Neuronal stem cell (in vitro differentiated cells): ENCODE measurements around the gene HMCN1.

ENCODE experiments used
- DNase-seq: peaks from one replicate; pipeline ENCODE4 v3.0.0-alpha.2; 2013; ENCODE audit warnings: low spot score
- H2AFZ ChIP-seq: one replicate; pipeline ENCODE4 v1.6.1; 2013; ENCODE audit warnings: mild to moderate bottlenecking, low read length, inconsistent platforms
- H2AK5ac ChIP-seq: 2 replicates; pipeline ENCODE4 v1.6.1; 2013; ENCODE audit warnings: low read depth, mild to moderate bottlenecking, inconsistent platforms, low read length, moderate library complexity, mixed read lengths
- H2BK120ac ChIP-seq: 2 replicates; pipeline ENCODE4 v1.6.1; 2013; ENCODE audit warnings: low read depth, mild to moderate bottlenecking, inconsistent platforms, low read length, moderate library complexity, mixed read lengths
- H2BK12ac ChIP-seq: one replicate; pipeline ENCODE4 v1.6.1; 2013; ENCODE audit warnings: low read length, inconsistent platforms
- H2BK15ac ChIP-seq: 2 replicates; pipeline ENCODE4 v1.6.1; 2013; ENCODE audit warnings: mild to moderate bottlenecking, low read length, inconsistent platforms, mixed read lengths
- H2BK5ac ChIP-seq: one replicate; pipeline ENCODE4 v1.6.1; 2013; ENCODE audit warnings: inconsistent platforms, mild to moderate bottlenecking, low read length, moderate library complexity
- H3K14ac ChIP-seq: one replicate; pipeline ENCODE4 v1.6.1; 2013; ENCODE audit warnings: low read length, inconsistent platforms
- H3K18ac ChIP-seq: 2 replicates; pipeline ENCODE4 v1.6.1; 2013; ENCODE audit warnings: low read length, inconsistent platforms
- H3K23ac ChIP-seq: 2 replicates; pipeline ENCODE4 v1.6.1; 2013; ENCODE audit warnings: low read depth, mild to moderate bottlenecking, mixed read lengths, low read length, inconsistent platforms; ENCODE audit not compliant: poor library complexity
- H3K27ac ChIP-seq: replicated peaks from 3 replicates; pipeline ENCODE4 v1.5.1; 2013; ENCODE audit warnings: low read length, inconsistent platforms
- H3K27me3 ChIP-seq, 3 experiments: 2 replicates each; pipeline ENCODE4 v1.6.1; 2013; ENCODE audit warnings: low read length in 3 of 3, mild to moderate bottlenecking in 2 of 3, inconsistent platforms in 1 of 3, low read depth in 1 of 3, mixed read lengths in 1 of 3, moderate library complexity in 1 of 3; ENCODE audit not compliant: control insufficient read depth in 3 of 3, insufficient read depth in 3 of 3
- H3K36me3 ChIP-seq, 2 donors: replicated peaks in 1 of 2; 2 replicates each; pipeline ENCODE4 v1.6.1; 2013; ENCODE audit warnings: low read length in 2 of 2; ENCODE audit not compliant: control insufficient read depth in 2 of 2, insufficient read depth in 2 of 2
- H3K4ac ChIP-seq: 2 replicates; pipeline ENCODE4 v1.6.1; 2013; ENCODE audit warnings: inconsistent platforms, mild to moderate bottlenecking, low read length, moderate library complexity
- H3K4me1 ChIP-seq, 2 donors: 1 replicate in 1 of 2; 2 replicates in 1 of 2; pipeline ENCODE4 v1.6.1; 2013; ENCODE audit warnings: low read length in 2 of 2, low read depth in 1 of 2; ENCODE audit not compliant: control insufficient read depth in 2 of 2, insufficient read depth in 1 of 2
- H3K4me2 ChIP-seq: one replicate; pipeline ENCODE4 v1.6.1; 2013; ENCODE audit warnings: mild to moderate bottlenecking, low read length, inconsistent platforms; ENCODE audit not compliant: insufficient read depth, poor library complexity, severe bottlenecking
- H3K4me3 ChIP-seq, 2 donors: 2 replicates each; pipeline ENCODE4 v1.5.1; 2013; ENCODE audit warnings: low read length in 2 of 2, mild to moderate bottlenecking in 2 of 2, inconsistent platforms in 1 of 2, moderate library complexity in 1 of 2
- H3K79me1 ChIP-seq: one replicate; pipeline ENCODE4 v1.6.1; 2013; ENCODE audit warnings: low read depth, mild to moderate bottlenecking, inconsistent platforms, low read length, moderate library complexity
- H3K9ac ChIP-seq: one replicate; pipeline ENCODE4 v1.6.1; 2013; ENCODE audit warnings: mild to moderate bottlenecking, low read depth, low read length, inconsistent platforms; ENCODE audit not compliant: poor library complexity
- H3K9me3 ChIP-seq, 2 donors: replicated peaks in 1 of 2; 2 replicates each; pipeline versions ENCODE3 to v1.6.1; 2013; ENCODE audit warnings: low read length in 2 of 2, mild to moderate bottlenecking in 2 of 2, inconsistent platforms in 1 of 2, low read depth in 1 of 2, mixed read lengths in 1 of 2, moderate library complexity in 1 of 2; ENCODE audit not compliant: control insufficient read depth in 2 of 2, insufficient read depth in 1 of 2
- H4K8ac ChIP-seq: one replicate; pipeline ENCODE4 v1.6.1; 2013; ENCODE audit warnings: low read depth, mild to moderate bottlenecking, inconsistent platforms, low read length, moderate library complexity
- H4K91ac ChIP-seq: one replicate; pipeline ENCODE4 v1.6.1; 2013; ENCODE audit warnings: low read length, low read depth, mild to moderate bottlenecking, inconsistent platforms; ENCODE audit not compliant: poor library complexity
- WGBS, 2 donors: extraction: QIAGEN DNeasy Blood & Tissue Kit; methylation state at CpG; one replicate each; pipeline ENCODE4 v1.1.7; 2013; ENCODE audit warnings: missing lambda C conversion rate in 2 of 2, mixed read lengths in 1 of 2; ENCODE audit not compliant: insufficient read length in 2 of 2, insufficient replicate concordance in 1 of 2; ENCODE audit errors: extremely low coverage in 2 of 2; 5-methylcytosine and 5-hydroxymethylcytosine counted together

Gene HMCN1

DNA sequence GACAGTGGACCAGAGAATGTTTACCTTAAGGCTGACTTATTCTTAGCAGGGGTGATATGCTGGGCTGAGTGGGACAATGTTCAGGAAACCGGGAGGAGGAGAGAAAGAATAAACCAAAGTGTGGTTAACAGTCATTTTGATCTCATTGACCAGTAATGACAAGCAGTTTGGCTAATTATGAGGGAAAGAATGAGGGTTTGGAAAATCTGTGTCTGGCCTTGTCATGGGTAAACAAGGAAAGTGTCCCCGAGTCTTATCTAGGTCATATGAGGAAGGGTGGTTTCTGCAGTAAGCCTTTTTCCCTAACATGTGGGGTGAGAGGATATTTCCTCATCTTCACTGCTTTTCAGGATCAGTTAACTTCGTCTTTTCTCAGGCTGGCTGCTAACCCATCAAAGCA is 485.9 kb downstream of the HMCN1 start:
- Histone ChIP-seq H2AK5ac (no peak overlapping the region), H3K4ac (no peak overlapping the region), H2AFZ (no peak overlapping the region), H2BK5ac (no peak overlapping the region), H2BK12ac (no peak overlapping the region), H3K4me2 (no peak overlapping the region), H3K14ac (no peak overlapping the region), H3K18ac (no peak overlapping the region), H3K36me3 (no peaks in the 10 kb centered on the region), H4K91ac (no peak overlapping the region), H2BK15ac (no peak overlapping the region), H3K4me1 (no peaks in the 10 kb centered on the region), H3K27me3 (no peaks in the 10 kb centered on the region), H3K79me1 (no peaks in the 10 kb centered on the region), H3K23ac (no peak overlapping the region), H3K9me3 (no peaks in the 10 kb centered on the region), H3K9ac (no peak overlapping the region), H2BK120ac (no peak overlapping the region), H3K27ac (no peak overlapping the region), H4K8ac (no peak overlapping the region), H3K4me3 (no peak overlapping the region)
- WGBS, 2 donors, result no CpG with 5 or more reads among the region's 3 CpGs
- no peak for DNase-seq

DNA sequence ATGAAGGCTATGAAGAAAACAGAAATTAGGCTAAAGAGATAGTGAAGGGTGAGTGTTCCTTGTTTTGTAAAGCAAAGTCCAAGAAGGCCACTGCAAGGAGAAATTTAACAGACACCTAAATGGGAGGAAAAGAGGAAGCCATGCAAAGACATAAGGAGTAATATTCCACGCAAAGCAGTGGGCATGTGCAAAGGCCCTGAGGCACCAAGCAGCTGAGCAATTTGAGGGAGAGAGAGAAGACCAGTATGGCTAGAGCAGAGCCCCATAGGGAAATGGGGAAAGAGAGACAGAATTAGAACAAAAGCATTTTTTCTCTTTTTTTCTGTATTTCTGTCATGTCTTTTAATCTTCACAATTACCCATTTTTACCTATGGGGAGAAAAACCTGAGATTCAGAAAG is 486.7 kb downstream of the HMCN1 start:
- Histone ChIP-seq H2AFZ (no peak overlapping the region), H3K27ac (no peak overlapping the region), H3K4me1 (no peaks in the 10 kb centered on the region), H3K18ac (no peak overlapping the region), H3K9me3 (no peaks in the 10 kb centered on the region), H2BK12ac (no peak overlapping the region), H3K14ac (no peak overlapping the region), H4K91ac (no peak overlapping the region), H3K79me1 (no peaks in the 10 kb centered on the region), H3K4ac (no peak overlapping the region), H3K27me3 (no peaks in the 10 kb centered on the region), H2BK120ac (no peak overlapping the region), H3K36me3 (no peaks in the 10 kb centered on the region), H3K23ac (no peak overlapping the region), H3K9ac (no peak overlapping the region), H3K4me3 (no peak overlapping the region), H2BK15ac (no peak overlapping the region), H2BK5ac (no peak overlapping the region), H4K8ac (no peak overlapping the region), H3K4me2 (no peak overlapping the region), H2AK5ac (no peak overlapping the region)
- DNase-seq, result no peak
- WGBS, 2 donors, result no CpG with 5 or more reads among the region's 1 CpG

DNA sequence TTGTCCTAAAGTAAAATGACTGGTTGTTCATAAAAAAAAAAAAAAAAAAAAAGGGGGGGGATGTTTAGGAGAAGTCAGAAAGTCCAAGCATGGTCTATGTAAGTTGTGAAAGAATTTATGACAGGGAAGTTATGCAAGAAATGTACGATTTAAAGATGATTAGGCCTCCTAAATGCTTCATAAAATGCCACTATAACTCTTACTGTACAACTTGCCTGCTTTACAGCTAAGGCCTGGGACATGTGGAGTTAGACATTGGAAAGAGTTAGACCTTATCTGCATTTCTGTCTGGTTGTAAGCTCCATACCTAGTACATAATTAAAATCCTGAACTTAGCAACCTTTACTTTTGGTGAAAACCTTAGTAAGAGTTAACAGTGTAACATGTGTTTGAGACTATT is 490.9 kb downstream of the HMCN1 start:
- H2BK12ac ChIP-seq, result no peak overlapping the region
- no peak for DNase-seq
- H4K8ac ChIP-seq, result no peak overlapping the region
- no peak overlapping the region for H4K91ac ChIP-seq
- H3K23ac ChIP-seq, result no peak overlapping the region
- H2BK120ac ChIP-seq, result no peak overlapping the region
- no peak overlapping the region for H2AK5ac ChIP-seq
- no peaks in the 10 kb centered on the region for H3K9me3 ChIP-seq
- no peak overlapping the region for H3K27ac ChIP-seq
- H3K4me1 ChIP-seq, result no peaks in the 10 kb centered on the region
- no peak overlapping the region for H2BK5ac ChIP-seq
- H3K4me2 ChIP-seq, result no peak overlapping the region
- no peaks in the 10 kb centered on the region for H3K79me1 ChIP-seq
- no peak overlapping the region for H3K18ac ChIP-seq
- no peak overlapping the region for H3K14ac ChIP-seq
- no peaks in the 10 kb centered on the region for H3K27me3 ChIP-seq
- H2AFZ ChIP-seq, result no peak overlapping the region
- no peak overlapping the region for H3K9ac ChIP-seq
- no peaks in the 10 kb centered on the region for H3K36me3 ChIP-seq
- H3K4ac ChIP-seq, result no peak overlapping the region
- WGBS, 2 donors, result no CpG with 5 or more reads among the region's 1 CpG
- H3K4me3 ChIP-seq, result no peak overlapping the region
- no peak overlapping the region for H2BK15ac ChIP-seq

DNA sequence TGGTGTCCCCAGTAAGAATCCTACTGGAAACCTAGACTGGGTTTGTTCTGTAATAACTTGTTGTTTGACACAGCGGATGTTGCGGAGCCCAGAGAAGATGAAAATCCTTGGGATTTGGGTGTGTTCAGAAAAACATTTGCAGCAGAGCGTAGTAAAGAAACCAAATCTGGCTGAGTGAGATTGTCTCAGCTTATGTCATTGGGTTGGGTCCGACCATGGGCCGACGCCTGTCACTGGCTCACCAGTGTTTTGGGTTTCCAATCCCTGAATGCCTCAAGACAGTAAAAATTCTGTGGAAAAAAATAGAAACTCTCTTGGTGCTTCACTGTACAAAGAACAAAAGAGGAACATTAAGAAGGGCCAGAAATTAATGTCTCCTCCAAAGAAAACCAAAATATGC is 494.6 kb downstream of the HMCN1 start:
- no peak overlapping the region for H2AK5ac ChIP-seq
- H3K79me1 ChIP-seq, result no peaks in the 10 kb centered on the region
- H2AFZ ChIP-seq, result no peak overlapping the region
- no peak overlapping the region for H4K8ac ChIP-seq
- no peak overlapping the region for H2BK12ac ChIP-seq
- H3K4me1 ChIP-seq, result no peaks in the 10 kb centered on the region
- H2BK120ac ChIP-seq, result no peak overlapping the region
- no peak overlapping the region for H3K18ac ChIP-seq
- H2BK5ac ChIP-seq, result no peak overlapping the region
- no peak overlapping the region for H3K4me3 ChIP-seq
- H3K27ac ChIP-seq, result no peak overlapping the region
- no peaks in the 10 kb centered on the region for H3K9me3 ChIP-seq
- no peak overlapping the region for H2BK15ac ChIP-seq
- no peaks in the 10 kb centered on the region for H3K36me3 ChIP-seq
- no peak overlapping the region for H3K4me2 ChIP-seq
- no peak overlapping the region for H3K23ac ChIP-seq
- no peak overlapping the region for H3K14ac ChIP-seq
- H4K91ac ChIP-seq, result no peak overlapping the region
- no peaks in the 10 kb centered on the region for H3K27me3 ChIP-seq
- WGBS, 2 donors, result no CpG with 5 or more reads among the region's 6 CpGs
- no peak overlapping the region for H3K9ac ChIP-seq
- no peak overlapping the region for H3K4ac ChIP-seq
- DNase-seq, result no peak
